Activated CD8-positive, alpha-beta memory T cell treated with anti-CD3 and anti-CD28 coated beads for 24 hours (primary cell): Measurements from ENCODE around the gene PLD3.
"Not testable (repeated sequence)": the region's sequence is repeated elsewhere in the genome, so short reads cannot be mapped to it uniquely, and the experiment has no call there.

ENCODE experiments used
- DNase-seq: peaks from one replicate; pipeline ENCODE4 v3.0.0-alpha.2; 2020

Gene PLD3

GRCh38 chr19:40333083-40333482 lies 15.4 kb upstream of the PLD3 start:
- not testable (repeated sequence) for DNase-seq

- DNase-seq = no peak
Measured at GRCh38 chr19:40335101-40335500, 13.4 kb upstream of the PLD3 start.

DNA sequence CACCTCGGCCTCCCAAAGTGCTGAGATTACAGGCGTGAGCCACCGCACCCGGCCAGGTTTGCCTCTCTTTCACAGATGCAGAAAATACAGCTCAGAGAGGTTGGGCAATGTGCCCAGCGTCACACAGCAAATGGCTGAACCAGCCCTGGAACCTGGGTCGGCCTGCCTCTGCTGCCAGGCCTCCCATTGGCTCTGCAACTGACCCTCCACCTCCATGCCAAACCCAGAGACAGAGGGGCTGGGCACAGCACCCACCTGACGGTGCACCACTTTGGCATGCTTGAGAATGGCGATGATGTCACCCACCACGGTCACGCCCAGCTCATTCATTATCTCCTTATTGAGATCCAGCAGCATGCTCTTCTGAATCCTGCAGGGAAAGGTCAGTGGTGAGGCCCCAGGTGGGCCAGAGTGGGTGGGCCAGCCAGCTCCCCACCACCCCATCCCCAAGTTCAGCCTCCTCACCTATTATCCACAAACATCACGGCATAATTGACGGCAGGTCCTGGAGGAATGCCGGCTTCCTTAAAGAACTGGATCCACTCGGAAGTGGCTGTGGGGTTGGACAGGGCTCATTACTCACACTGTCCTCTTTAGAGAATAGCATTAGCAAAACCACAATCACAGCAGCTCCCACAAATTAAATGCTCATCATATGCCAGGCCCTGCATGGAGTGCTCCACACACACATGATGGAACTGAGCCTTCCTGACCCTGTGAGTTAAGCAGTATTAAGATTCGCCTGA lies 12.5 kb upstream of the PLD3 start:
- no peak for DNase-seq

- DNase-seq = no peak
Measured at GRCh38 chr19:40336601-40336900, 11.9 kb upstream of the PLD3 start.

- no peak for DNase-seq
Measured at GRCh38 chr19:40337107-40337506, 11.4 kb upstream of the PLD3 start.

DNA sequence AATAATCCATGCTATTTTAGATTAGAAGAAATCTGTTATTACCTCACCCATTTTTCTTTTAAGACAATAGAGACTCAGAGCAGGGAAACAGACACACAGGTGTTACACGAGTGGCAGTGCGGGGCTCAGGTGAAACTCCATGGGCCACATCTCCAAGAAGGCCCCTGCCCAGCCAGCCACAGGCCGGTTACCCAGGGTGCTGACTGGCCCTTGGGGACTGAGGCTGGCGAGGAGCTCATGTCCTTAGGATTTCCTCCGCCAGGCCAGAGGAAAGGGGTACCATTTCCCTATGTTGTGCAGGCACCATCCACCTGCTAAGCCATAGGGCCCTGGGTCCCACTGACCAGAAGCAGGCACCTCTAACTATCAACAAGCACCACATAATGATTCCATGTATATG lies 10.9 kb upstream of the PLD3 start:
- DNase-seq = no peak

DNA sequence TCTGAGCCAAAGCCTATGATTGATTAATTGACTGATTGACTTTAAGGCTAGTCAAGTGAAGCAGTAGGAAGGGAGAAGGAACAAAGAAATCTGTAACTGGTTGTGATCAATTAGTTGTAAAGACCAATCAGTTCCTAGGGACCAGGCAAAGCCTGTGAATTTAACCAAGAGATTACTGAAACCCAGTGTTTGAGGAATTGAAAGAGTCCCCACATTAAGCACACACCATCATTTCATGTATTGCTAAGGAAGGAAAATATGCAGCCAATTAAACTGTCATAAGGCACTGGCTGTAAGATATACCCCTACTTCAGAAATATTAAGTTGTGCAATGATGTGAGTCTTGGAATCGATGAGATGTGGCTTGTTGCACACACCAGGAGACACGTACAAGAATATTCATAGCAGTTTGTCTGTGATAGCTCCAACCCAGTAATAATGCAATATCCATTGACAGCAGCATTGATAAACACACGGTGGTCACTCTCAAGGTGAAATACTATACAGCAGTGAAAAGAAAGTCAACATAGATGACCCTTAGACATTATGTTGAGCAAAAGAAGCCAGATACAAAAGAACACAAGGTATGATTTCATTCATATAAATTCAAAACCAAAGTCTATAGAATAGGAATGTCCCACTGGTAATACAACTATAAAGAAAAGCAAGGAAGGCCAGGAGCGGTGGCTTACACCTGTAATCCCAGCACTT lies 9.3 kb upstream of the PLD3 start:
- no peak for DNase-seq

GRCh38 chr19:40341601-40342482 lies 6.7 kb upstream of the PLD3 start:
- no peak for DNase-seq

DNA sequence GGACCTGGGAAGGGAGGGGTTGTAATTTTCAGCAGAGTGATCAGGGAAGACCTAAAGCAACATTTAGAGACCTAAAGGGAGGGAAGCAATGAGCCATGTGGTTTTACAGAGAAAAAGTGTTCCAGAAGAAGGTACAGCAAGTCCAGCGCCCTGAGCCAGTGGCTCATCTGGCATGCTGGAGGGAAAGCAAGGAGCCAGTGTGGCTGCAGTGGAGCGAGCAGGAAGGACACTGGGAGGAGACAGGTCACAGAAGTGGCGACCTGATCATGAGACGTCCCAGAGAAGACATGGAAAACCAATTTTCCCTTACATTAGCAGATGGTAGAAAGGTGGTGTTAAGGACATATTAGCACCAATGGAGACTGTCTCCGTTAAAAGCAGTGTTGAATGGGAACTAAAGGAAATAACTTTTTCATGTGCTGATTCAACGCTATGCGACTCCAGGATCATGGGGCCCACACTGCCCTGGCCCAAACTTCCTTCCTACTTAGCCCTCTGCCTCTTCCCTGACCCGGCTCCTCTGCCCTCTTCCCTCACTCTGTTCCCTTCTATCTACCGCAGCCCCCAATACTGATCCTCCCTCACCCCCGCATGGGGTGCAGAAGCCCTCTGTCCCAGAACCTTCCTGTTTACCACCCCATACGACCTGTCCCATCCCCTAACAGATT lies 5.7 kb upstream of the PLD3 start:
- DNase-seq = no peak

- DNase-seq = no peak
Measured at GRCh38 chr19:40344422-40344821, 4.1 kb upstream of the PLD3 start.

DNA sequence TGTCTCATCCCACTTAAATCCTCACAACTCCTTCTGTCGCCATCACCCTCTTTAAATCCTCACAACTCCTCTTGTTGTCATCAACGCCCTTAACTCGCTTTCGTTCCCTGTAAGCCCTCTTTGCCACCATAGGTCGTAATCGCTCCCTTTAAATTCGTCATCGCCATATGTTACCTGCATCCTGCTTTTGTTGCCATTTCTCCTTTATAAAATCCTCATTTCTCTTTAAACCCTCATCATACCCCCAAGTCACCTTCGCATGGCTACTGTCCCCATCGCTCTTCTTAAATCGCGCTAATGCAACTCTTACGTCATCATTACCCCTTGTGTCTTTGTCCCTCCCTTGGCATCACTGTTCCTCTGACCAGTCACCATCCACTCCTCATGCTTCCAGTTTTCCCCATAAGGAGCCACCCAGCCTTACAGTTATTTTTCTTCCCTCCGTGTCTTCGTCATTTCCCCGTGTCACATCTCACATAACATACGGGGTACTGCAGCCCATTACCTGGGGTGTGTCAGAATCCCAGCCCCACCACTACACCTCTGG lies 539 bp downstream of the PLD3 start:
- DNase-seq = no peak

- no peak for DNase-seq
Measured at GRCh38 chr19:40355975-40356680, 7.6 kb downstream of the PLD3 start.

- DNase-seq = no peak
Measured at GRCh38 chr19:40356681-40357595, 8.4 kb downstream of the PLD3 start.

DNA sequence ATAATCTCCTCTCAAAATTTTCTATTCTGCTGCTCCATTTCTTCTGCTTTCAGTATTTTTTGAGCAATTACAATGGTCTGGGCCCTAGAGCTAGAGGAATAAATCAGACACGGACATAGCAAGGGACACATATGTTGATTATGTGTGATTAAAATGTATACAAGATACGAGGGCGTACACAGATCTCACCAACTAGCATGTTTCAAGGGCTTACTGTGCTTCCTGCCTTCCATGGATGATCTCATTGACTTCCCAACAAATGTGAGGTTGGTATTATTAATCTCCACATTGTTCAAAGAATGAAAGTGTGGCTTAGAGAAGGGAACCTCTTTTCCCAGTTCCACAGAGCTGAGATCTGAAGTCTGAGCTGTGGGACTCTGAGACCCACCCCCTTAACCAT lies 9.1 kb downstream of the PLD3 start:
- DNase-seq = no peak

DNA sequence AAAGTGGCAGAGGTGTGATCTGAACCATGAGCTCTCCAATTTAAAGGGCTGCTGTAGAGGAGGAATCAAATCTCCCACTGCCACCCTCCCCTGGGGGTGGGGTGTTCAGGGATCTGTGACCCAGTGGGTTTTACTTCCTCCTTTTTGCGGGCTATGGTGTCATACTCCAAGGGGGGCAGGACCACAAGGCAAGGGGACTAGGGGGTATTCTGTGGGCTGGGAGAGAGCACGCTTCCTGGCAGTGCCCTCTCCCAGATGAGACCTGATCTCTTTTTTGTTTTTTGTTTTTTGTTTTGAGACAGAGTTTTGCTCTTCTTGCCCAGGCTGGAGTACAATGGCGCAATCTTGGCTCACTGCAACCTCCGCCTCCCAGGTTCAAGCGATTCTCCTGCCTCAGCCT lies 10.3 kb downstream of the PLD3 start:
- DNase-seq = no peak

DNA sequence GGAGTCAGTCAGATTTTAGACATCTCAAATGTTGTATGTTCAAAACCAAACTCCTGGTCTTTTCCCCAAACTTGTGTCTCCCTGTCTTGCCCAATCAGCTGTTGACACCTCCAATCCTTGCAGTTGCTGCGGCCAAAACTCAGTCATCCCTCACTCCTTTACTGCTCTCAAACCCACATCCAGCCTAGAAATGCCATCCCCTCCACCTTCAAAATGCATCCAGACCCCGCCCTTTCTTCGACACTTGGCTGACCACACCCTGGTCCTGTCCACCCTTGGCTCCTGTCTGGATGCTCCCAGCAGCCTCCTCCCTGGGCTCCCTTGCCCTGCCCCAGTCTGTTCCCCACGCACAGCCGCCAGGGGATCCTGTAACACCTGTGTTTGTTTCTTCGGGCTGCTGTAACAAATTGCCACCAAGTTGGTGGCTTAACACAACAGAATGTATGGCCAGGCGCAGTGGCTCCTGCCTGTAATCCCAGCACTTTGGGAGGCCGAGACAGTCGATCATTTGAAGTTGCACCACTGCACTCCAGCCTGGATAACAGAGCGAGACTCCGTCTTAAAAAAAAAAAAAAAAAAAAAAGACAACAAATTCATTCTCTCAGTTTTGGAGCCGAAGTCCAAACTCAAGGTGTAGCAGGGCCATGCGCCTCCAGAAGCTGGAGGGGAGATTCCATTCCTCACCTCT lies 11.7 kb downstream of the PLD3 start:
- DNase-seq = no peak

- no peak for DNase-seq
Measured at GRCh38 chr19:40360708-40361241, 12.3 kb downstream of the PLD3 start.

DNA sequence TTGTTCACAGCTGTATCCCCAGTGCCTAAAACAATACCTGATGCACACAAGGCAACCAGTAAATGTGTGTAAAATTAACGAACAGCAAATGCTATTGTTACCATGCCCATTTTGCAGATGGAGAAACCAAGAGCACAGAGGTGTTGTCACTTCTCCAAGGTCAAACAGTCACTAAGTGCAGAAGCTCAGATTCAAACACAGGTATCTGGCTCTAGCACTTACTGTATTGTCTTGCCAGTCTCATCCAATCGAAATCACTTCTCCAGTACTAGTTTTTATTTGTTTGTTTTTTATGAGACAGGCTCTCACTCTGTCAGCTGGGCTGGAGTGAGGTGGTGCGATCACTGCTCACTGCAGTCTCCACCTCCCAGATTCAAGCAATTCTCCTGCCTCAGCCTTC lies 13.7 kb downstream of the PLD3 start:
- no peak for DNase-seq

DNA sequence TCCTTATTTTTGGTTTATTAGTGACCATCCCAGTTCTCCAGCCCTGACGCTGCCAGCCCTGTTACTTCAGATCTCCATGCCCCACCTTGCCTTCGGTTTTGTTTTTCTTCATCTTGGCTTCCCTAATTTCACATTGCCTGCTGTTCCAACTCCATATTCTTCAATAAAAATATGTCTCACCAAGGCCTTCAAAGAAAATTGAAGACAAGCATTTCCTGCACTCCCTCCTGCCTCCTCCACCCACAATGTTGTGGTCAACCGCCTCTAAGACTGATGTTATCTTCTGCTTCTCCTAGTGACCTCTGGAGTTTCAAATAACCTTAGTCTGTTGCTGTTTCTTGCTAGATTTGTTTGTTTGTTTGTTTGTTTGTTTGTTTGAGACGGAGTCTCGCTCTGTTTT lies 14.6 kb downstream of the PLD3 start:
- DNase-seq = no peak

DNA sequence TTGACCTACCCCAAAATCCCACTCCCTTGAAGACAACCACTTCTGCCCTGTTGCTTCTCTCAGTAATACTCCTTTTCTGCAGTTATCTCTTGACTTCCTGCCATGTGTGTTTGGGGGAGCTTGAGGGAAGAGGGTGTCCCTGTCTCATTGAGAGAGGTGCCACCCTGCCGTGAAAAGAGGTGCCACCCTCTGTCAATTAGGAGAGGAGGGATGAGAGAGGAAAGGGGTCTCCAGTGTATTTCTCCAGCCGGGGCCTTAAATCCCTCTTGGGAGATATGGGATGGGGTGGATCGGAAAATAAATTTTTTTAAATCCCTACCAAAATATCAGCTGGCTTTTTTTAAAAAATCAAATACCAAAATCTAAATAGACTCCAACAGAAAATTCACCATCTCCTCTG lies 16.5 kb downstream of the PLD3 start:
- no peak for DNase-seq
